Vagina (tissue), 2 donors: ENCODE data around the gene NPC1L1.

Experiments used
- POLR2A ChIP-seq, 2 donors: fragments of 450-650 bp; IDR thresholded peaks; one replicate each; pipeline ENCODE4 v1.6.1; 2017; ENCODE audit warnings: antibody characterized with exemption in 2 of 2, mild to moderate bottlenecking in 2 of 2, moderate library complexity in 2 of 2
- POLR2AphosphoS5 ChIP-seq, 2 donors: sonication (generic); formaldehyde crosslinking; IDR thresholded peaks; one replicate each; pipeline ENCODE4 v1.9.0; 2017; ENCODE audit warnings: antibody characterized with exemption in 2 of 2, mild to moderate bottlenecking in 2 of 2, low read depth in 1 of 2; ENCODE audit not compliant: insufficient read depth in 1 of 2
- TF ChIP-seq, protein P1 (sequence below), 3 experiments: fragments of 450-650 bp in 2 of 3; fragments of 200-600 bp in 1 of 3; sonication (generic) in 1 of 3; IDR thresholded peaks; one replicate each; pipeline ENCODE4 v1.5.1; 2017 to 2019; ENCODE audit warnings: antibody characterized with exemption in 3 of 3, mild to moderate bottlenecking in 2 of 3, moderate library complexity in 2 of 3

DNA sequence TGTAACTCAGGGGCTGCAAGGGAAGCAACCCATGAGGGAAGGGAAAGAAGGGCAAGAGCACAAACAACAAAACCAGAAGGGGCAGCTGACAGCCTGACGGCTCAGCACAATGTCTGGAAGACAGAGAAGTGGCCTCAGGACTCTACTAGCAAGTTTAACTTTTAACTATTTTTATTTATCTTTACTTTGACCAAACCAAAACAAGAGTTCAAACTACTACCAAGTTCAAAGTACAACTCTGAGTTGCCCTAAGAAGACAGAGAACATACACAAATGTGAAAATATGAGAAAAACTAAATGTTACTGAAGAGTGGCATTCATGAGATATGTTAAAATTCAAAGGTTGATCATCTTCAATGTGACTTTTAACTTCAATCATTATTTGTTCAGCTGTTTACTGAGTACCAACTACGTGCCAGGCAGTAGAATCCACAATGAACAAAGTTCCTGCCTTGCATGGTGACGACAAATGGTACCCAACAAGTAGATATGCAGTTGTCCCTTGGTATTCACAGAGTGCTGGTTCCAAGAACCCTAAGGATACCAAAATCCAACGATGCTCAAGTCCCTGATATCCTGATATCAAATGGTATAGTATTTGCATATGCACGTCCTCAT lies 70.4 kb downstream of the NPC1L1 start:
- TF ChIP-seq, protein P1, sequence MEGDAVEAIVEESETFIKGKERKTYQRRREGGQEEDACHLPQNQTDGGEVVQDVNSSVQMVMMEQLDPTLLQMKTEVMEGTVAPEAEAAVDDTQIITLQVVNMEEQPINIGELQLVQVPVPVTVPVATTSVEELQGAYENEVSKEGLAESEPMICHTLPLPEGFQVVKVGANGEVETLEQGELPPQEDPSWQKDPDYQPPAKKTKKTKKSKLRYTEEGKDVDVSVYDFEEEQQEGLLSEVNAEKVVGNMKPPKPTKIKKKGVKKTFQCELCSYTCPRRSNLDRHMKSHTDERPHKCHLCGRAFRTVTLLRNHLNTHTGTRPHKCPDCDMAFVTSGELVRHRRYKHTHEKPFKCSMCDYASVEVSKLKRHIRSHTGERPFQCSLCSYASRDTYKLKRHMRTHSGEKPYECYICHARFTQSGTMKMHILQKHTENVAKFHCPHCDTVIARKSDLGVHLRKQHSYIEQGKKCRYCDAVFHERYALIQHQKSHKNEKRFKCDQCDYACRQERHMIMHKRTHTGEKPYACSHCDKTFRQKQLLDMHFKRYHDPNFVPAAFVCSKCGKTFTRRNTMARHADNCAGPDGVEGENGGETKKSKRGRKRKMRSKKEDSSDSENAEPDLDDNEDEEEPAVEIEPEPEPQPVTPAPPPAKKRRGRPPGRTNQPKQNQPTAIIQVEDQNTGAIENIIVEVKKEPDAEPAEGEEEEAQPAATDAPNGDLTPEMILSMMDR (IDR thresholded peaks at IDR 0.05): no peak
- TF ChIP-seq POLR2AphosphoS5 (IDR thresholded peaks at IDR 0.05; ENCODE audit: insufficient read depth in 1 of 2, low read depth in 1 of 2): no peak
- TF ChIP-seq POLR2A (IDR thresholded peaks at IDR 0.05): no peak
